HG02763 (cell line): Measurements from ENCODE around the gene NTMT2.
A peak's percentile ranks its signal among the peaks of the same experiment; 100 is the strongest.

Source experiments
- ATAC-seq: cut with Tn5 transposase; IDR thresholded peaks from one replicate; pipeline ENCODE4 v1.9.1; 2021; ENCODE audit warnings: mild to moderate bottlenecking, moderate library complexity; ENCODE audit not compliant: unreplicated experiment

The NTMT2 gene

DNA sequence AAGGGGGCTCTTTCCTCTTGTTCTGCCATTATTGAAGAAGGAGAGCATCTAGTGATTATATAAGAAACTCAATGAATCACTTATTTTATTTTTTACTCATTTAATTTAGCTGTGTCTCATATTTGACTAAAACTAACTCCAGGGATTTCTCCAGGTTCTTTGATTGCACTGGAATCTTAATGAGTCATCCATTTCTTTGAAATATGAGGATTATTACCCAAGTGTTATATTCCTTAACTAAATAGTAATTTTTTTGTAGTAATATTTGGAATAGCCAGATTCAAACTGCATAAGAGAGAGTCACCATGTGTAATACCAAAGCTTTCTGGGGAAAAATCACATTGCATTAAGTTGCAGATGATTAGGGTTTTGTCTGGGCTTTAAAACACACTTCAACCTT lies 59.5 kb downstream of the NTMT2 start:
- ATAC-seq: no peak

DNA sequence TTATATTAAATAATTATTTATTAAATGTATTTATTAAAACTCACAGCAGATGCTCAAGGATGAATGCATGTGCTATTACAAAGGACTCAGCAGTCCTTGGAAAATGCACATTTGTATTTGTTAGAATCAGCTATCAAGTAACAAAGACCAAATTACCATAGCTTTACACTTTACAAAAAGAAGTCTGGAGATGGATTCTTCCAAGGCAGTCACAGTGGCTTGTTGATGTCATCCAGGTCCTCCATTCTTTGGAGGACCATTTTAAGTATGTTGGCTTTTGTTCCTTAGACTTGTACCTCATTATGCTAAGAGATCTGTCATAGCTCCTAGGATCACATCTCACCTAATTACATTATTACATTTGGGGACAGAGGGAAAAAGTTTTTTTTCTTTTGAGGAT lies 63.4 kb downstream of the NTMT2 start:
- ATAC-seq: no peak

GRCh38 chr1:170210142-170210541 lies 64.4 kb downstream of the NTMT2 start:
- ATAC-seq: no peak

GRCh38 chr1:170213596-170213995 lies 67.8 kb downstream of the NTMT2 start:
- no peak for ATAC-seq

GRCh38 chr1:170214117-170215032 lies 68.6 kb downstream of the NTMT2 start:
- ATAC-seq: peak; percentile 61

DNA sequence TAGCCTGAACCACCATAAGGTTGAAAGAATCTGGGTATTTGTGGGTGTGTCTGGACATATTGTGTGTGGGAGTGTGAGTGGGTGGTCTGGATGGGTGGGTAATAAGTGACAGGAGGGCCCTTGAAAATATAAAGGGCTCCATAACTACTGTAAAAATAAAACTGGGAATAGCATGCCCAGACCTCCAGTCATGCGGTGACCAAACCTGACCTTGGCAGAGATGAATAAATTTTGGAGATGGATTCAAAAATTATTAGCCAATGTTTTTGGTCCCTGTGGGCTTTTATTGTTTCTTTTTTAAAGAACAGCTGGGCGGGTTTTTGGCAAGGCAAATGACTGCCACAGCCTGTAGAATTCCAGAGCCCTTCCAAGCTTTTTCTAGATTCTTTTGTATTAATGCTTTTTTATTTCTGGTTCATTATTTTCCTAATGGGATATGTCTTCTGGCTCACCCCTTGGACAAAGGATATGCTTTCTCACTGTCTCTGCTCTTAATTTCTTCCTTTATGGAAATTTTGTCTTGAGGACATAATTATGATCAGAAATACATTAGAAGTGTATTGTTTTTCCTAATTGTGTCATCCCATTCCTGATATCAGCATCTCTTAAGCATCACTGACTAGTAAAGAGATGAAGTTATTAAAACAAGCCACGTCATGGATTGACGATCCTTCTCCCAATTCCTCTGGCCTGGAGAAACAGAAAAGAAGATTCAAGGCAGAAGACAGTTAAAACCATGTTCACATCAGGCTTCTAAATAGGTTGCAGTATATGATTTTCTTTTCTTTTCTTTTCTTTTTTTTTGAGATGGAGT lies 69.5 kb downstream of the NTMT2 start:
- ATAC-seq: no peak

DNA sequence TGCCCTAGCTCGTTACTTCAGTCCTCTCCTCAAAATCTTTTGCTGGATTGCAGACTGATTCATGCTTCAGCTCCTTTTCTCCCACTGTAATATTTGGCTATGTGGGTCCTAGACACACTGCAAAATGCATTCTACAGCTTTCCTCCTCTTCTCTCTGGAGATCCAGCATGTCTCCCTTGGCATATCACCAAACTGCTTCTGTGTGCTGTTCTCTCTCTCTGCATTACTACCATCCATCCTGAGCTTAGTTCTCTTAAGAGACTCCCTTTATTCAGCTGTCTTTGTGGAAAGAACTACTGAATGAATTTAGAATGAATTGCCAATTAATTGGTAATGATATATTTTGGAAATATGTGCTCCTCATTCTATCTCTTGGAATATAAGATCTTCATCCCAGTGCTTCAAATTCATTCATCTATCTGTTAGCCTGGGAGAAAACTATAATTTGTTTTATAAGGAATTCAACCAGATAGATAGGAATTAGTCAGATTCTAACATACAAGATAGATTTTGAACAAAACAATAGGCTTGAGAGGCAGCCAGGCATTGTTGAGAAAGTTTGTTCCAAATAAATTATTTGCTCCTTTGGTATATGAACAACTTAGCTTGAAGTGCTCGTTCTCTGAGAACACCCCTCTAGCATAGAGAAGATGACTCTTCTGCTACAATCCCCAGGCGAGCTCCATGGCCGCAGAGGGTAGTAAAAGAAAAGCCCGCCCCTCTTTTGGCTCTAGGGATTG lies 71.9 kb downstream of the NTMT2 start:
- ATAC-seq: no peak

GRCh38 chr1:170218257-170218650 lies 72.5 kb downstream of the NTMT2 start:
- no peak for ATAC-seq
